Measurements from ENCODE around the gene CNTRL.

DNA sequence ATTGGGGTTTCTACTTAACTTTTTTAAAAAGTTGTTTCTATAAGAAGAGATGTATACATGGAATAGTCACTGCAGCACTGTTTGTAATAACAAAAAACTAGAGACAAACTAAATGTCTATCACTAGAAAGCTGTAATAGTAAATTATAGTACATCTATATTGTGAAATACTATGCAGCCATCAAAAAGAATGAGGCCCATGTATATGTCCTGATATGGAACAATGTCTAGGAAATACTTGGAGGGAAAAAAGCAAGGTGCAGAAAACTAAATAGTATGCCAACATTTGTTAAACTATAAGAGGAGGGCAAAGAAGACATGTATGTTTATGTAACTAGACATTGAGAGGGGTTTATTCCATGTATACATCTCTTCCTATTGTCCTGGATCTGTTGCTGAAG, 129.9 kb downstream of the CNTRL start:
- no peak for TF ChIP-seq EZH2phosphoT487 (IDR thresholded peaks at IDR 0.05; ENCODE audit: borderline replicate concordance, low read depth)
- no peak for TF ChIP-seq EP300 (IDR thresholded peaks at IDR 0.05; ENCODE audit: borderline replicate concordance in 1 of 2, low read depth in 1 of 2, low read length in 1 of 2)
- TF ChIP-seq, protein P1, sequence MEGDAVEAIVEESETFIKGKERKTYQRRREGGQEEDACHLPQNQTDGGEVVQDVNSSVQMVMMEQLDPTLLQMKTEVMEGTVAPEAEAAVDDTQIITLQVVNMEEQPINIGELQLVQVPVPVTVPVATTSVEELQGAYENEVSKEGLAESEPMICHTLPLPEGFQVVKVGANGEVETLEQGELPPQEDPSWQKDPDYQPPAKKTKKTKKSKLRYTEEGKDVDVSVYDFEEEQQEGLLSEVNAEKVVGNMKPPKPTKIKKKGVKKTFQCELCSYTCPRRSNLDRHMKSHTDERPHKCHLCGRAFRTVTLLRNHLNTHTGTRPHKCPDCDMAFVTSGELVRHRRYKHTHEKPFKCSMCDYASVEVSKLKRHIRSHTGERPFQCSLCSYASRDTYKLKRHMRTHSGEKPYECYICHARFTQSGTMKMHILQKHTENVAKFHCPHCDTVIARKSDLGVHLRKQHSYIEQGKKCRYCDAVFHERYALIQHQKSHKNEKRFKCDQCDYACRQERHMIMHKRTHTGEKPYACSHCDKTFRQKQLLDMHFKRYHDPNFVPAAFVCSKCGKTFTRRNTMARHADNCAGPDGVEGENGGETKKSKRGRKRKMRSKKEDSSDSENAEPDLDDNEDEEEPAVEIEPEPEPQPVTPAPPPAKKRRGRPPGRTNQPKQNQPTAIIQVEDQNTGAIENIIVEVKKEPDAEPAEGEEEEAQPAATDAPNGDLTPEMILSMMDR (IDR thresholded peaks at IDR 0.05), result no peak
- TF ChIP-seq RCOR1 (IDR thresholded peaks at IDR 0.05; ENCODE audit: low read length), result no peak
- no peak for TF ChIP-seq RXRA (IDR thresholded peaks at IDR 0.05; ENCODE audit: borderline replicate concordance, low read depth)
- TF ChIP-seq, protein P2, sequence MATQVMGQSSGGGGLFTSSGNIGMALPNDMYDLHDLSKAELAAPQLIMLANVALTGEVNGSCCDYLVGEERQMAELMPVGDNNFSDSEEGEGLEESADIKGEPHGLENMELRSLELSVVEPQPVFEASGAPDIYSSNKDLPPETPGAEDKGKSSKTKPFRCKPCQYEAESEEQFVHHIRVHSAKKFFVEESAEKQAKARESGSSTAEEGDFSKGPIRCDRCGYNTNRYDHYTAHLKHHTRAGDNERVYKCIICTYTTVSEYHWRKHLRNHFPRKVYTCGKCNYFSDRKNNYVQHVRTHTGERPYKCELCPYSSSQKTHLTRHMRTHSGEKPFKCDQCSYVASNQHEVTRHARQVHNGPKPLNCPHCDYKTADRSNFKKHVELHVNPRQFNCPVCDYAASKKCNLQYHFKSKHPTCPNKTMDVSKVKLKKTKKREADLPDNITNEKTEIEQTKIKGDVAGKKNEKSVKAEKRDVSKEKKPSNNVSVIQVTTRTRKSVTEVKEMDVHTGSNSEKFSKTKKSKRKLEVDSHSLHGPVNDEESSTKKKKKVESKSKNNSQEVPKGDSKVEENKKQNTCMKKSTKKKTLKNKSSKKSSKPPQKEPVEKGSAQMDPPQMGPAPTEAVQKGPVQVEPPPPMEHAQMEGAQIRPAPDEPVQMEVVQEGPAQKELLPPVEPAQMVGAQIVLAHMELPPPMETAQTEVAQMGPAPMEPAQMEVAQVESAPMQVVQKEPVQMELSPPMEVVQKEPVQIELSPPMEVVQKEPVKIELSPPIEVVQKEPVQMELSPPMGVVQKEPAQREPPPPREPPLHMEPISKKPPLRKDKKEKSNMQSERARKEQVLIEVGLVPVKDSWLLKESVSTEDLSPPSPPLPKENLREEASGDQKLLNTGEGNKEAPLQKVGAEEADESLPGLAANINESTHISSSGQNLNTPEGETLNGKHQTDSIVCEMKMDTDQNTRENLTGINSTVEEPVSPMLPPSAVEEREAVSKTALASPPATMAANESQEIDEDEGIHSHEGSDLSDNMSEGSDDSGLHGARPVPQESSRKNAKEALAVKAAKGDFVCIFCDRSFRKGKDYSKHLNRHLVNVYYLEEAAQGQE (IDR thresholded peaks at IDR 0.05; ENCODE audit: low read depth, low read length), result no peak
